Mucosa of stomach (tissue), 1 donor: ENCODE measurements around the gene PTER.

Experiments used
- H3K27me3 ChIP-seq: one replicate; pipeline ENCODE4 v1.7.0; 2013; ENCODE audit warnings: mild to moderate bottlenecking, low read length; ENCODE audit not compliant: control insufficient read depth, insufficient read depth
- H3K36me3 ChIP-seq: one replicate; pipeline ENCODE4 v1.7.0; 2013; ENCODE audit warnings: low read length; ENCODE audit not compliant: control insufficient read depth, insufficient read depth
- H3K4me1 ChIP-seq: one replicate; pipeline ENCODE4 v1.7.0; 2013; ENCODE audit warnings: mild to moderate bottlenecking, low read length; ENCODE audit not compliant: control insufficient read depth, insufficient read depth
- H3K4me3 ChIP-seq: one replicate; pipeline ENCODE4 v1.7.0; 2013; ENCODE audit warnings: low read length
- H3K9ac ChIP-seq: one replicate; pipeline ENCODE4 v1.7.0; 2013; ENCODE audit warnings: mild to moderate bottlenecking, low read length, moderate library complexity
- H3K9me3 ChIP-seq: one replicate; pipeline ENCODE4 v1.7.0; 2013; ENCODE audit warnings: mild to moderate bottlenecking, low read length, moderate library complexity; ENCODE audit not compliant: control insufficient read depth
- donor health status: Pancreatic carcinoma.

PTER gene

GRCh38 chr10:16478801-16479200 lies 42.0 kb downstream of the PTER start:
- Histone ChIP-seq H3K27me3 (no peaks in the 10 kb centered on the region), H3K9me3 (no peaks in the 10 kb centered on the region), H3K4me3 (no peak overlapping the region), H3K4me1 (no peaks in the 10 kb centered on the region), H3K9ac (no peak overlapping the region), H3K36me3 (no peaks in the 10 kb centered on the region)

- no peak overlapping the region for H3K4me3 ChIP-seq
- H3K36me3 ChIP-seq, result no peaks in the 10 kb centered on the region
- no peak overlapping the region for H3K9ac ChIP-seq
- no peaks in the 10 kb centered on the region for H3K4me1 ChIP-seq
- no peaks in the 10 kb centered on the region for H3K9me3 ChIP-seq
- H3K27me3 ChIP-seq, result no peaks in the 10 kb centered on the region
Measured at GRCh38 chr10:16481052-16481728, 44.4 kb downstream of the PTER start.

- no peaks in the 10 kb centered on the region for H3K27me3 ChIP-seq
- H3K36me3 ChIP-seq, result no peaks in the 10 kb centered on the region
- H3K4me3 ChIP-seq, result no peak overlapping the region
- no peaks in the 10 kb centered on the region for H3K4me1 ChIP-seq
- H3K9ac ChIP-seq, result no peak overlapping the region
- no peaks in the 10 kb centered on the region for H3K9me3 ChIP-seq
Measured at GRCh38 chr10:16483241-16483917, 46.6 kb downstream of the PTER start.

- Histone ChIP-seq H3K9me3 (no peaks in the 10 kb centered on the region), H3K36me3 (no peaks in the 10 kb centered on the region), H3K27me3 (no peaks in the 10 kb centered on the region), H3K4me3 (no peak overlapping the region), H3K9ac (no peak overlapping the region), H3K4me1 (no peaks in the 10 kb centered on the region)
Measured at GRCh38 chr10:16490511-16490910, 53.7 kb downstream of the PTER start.

GRCh38 chr10:16491933-16492332 lies 55.1 kb downstream of the PTER start:
- Histone ChIP-seq H3K36me3 (no peaks in the 10 kb centered on the region), H3K27me3 (no peaks in the 10 kb centered on the region), H3K4me3 (no peak overlapping the region), H3K4me1 (no peaks in the 10 kb centered on the region), H3K9ac (no peak overlapping the region), H3K9me3 (no peaks in the 10 kb centered on the region)

- Histone ChIP-seq H3K9me3 (no peaks in the 10 kb centered on the region), H3K36me3 (no peaks in the 10 kb centered on the region), H3K4me3 (no peak overlapping the region), H3K27me3 (no peaks in the 10 kb centered on the region), H3K4me1 (no peaks in the 10 kb centered on the region), H3K9ac (no peak overlapping the region)
Measured at GRCh38 chr10:16493884-16494536, 57.2 kb downstream of the PTER start.

GRCh38 chr10:16497911-16498310 lies 61.1 kb downstream of the PTER start:
- H3K4me3 ChIP-seq, result no peak overlapping the region
- no peak overlapping the region for H3K9ac ChIP-seq
- H3K9me3 ChIP-seq, result no peaks in the 10 kb centered on the region
- H3K36me3 ChIP-seq, result no peaks in the 10 kb centered on the region
- no peaks in the 10 kb centered on the region for H3K27me3 ChIP-seq
- H3K4me1 ChIP-seq, result no peaks in the 10 kb centered on the region

- H3K9ac ChIP-seq, result no peak overlapping the region
- no peak overlapping the region for H3K4me3 ChIP-seq
- H3K36me3 ChIP-seq, result no peaks in the 10 kb centered on the region
- H3K4me1 ChIP-seq, result no peaks in the 10 kb centered on the region
- no peaks in the 10 kb centered on the region for H3K9me3 ChIP-seq
- H3K27me3 ChIP-seq, result no peaks in the 10 kb centered on the region
Measured at GRCh38 chr10:16505161-16505560, 68.4 kb downstream of the PTER start.

- Histone ChIP-seq H3K36me3 (no peaks in the 10 kb centered on the region), H3K9ac (no peak overlapping the region), H3K9me3 (no peaks in the 10 kb centered on the region), H3K4me1 (no peaks in the 10 kb centered on the region), H3K27me3 (no peaks in the 10 kb centered on the region), H3K4me3 (no peak overlapping the region)
Measured at GRCh38 chr10:16509996-16510395, 73.2 kb downstream of the PTER start.

- no peaks in the 10 kb centered on the region for H3K36me3 ChIP-seq
- H3K27me3 ChIP-seq, result no peaks in the 10 kb centered on the region
- no peak overlapping the region for H3K4me3 ChIP-seq
- H3K9ac ChIP-seq, result no peak overlapping the region
- H3K9me3 ChIP-seq, result no peaks in the 10 kb centered on the region
- no peaks in the 10 kb centered on the region for H3K4me1 ChIP-seq
Measured at GRCh38 chr10:16510843-16511242, 74.0 kb downstream of the PTER start.

GRCh38 chr10:16518822-16519221 lies 82.0 kb downstream of the PTER start:
- no peaks in the 10 kb centered on the region for H3K9me3 ChIP-seq
- no peaks in the 10 kb centered on the region for H3K36me3 ChIP-seq
- peaks cover 43% of the 10 kb centered on the region for H3K27me3 ChIP-seq
- H3K9ac ChIP-seq, result no peak overlapping the region
- no peak overlapping the region for H3K4me3 ChIP-seq
- H3K4me1 ChIP-seq, result no peaks in the 10 kb centered on the region

- Histone ChIP-seq H3K4me1 (no peaks in the 10 kb centered on the region), H3K9me3 (no peaks in the 10 kb centered on the region), H3K4me3 (no peak overlapping the region), H3K27me3 (peaks cover 43% of the 10 kb centered on the region), H3K36me3 (no peaks in the 10 kb centered on the region), H3K9ac (no peak overlapping the region)
Measured at GRCh38 chr10:16519250-16519907, 82.6 kb downstream of the PTER start.
